ENCODE data around the gene IRF2BP2. TPM values are rescaled to one million over a fixed set of nuclear protein-coding genes. Genes with fewer than 3 reads are reported as not detected.
"Not testable (repeated sequence)": the region's sequence is repeated elsewhere in the genome, so short reads cannot be mapped to it uniquely, and the experiment has no call there.

The IRF2BP2 gene
- total RNA-seq, 1 donor from 2014 or later: 199 TPM

GRCh38 chr1:234643850-234644134 is 33.8 kb upstream of the IRF2BP2 start:
- Mint-ChIP-seq H3K9me3 (ENCODE audit: unreplicated experiment) (no peaks in the 10 kb centered on the region), H3K27me3 (ENCODE audit: unreplicated experiment) (no peaks in the 10 kb centered on the region), H3K4me1 (ENCODE audit: low read depth, unreplicated experiment) (peaks cover 2% of the 10 kb centered on the region), H3K27ac (ENCODE audit: unreplicated experiment) (no peak overlapping the region), H3K36me3 (ENCODE audit: unreplicated experiment) (no peaks in the 10 kb centered on the region), H3K4me3 (ENCODE audit: unreplicated experiment) (no peak overlapping the region)
- DNase-seq: no peak
- no peak for TF ChIP-seq CTCF (IDR thresholded peaks at IDR 0.05; ENCODE audit: partially characterized antibody, unreplicated experiment)

- H3K4me1 Mint-ChIP-seq (ENCODE audit: low read depth, unreplicated experiment): peaks cover 2% of the 10 kb centered on the region
- no peaks in the 10 kb centered on the region for H3K9me3 Mint-ChIP-seq (ENCODE audit: unreplicated experiment)
- H3K36me3 Mint-ChIP-seq (ENCODE audit: unreplicated experiment): no peaks in the 10 kb centered on the region
- no peaks in the 10 kb centered on the region for H3K27me3 Mint-ChIP-seq (ENCODE audit: unreplicated experiment)
- DNase-seq: no peak
- no peak for TF ChIP-seq CTCF (IDR thresholded peaks at IDR 0.05; ENCODE audit: partially characterized antibody, unreplicated experiment)
- no peak overlapping the region for H3K4me3 Mint-ChIP-seq (ENCODE audit: unreplicated experiment)
- no peak overlapping the region for H3K27ac Mint-ChIP-seq (ENCODE audit: unreplicated experiment)
Observed at GRCh38 chr1:234643111-234643849, 33.3 kb upstream of the IRF2BP2 start.

DNA sequence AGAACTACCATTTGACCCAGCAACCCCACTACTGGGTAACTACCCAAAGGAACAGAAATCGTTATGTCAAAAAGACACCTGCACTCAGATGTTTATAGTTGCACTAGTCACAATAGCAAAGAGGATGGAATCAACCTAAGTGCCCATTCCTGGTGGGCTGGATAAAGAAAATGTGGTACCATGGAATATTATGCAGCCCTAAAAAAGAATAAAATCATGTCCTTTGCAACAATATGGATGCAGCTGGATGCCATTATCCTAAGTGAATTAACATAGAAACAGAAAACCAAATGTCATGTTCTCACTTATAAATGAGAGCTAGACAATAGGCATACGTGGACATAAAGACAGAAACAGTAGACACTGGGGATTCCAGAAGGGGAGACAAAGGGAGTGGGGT is 32.5 kb upstream of the IRF2BP2 start:
- TF ChIP-seq CTCF (IDR thresholded peaks at IDR 0.05; ENCODE audit: partially characterized antibody, unreplicated experiment): no peak
- Mint-ChIP-seq H3K4me1 (ENCODE audit: low read depth, unreplicated experiment) (peaks cover 2% of the 10 kb centered on the region), H3K36me3 (ENCODE audit: unreplicated experiment) (no peaks in the 10 kb centered on the region), H3K4me3 (ENCODE audit: unreplicated experiment) (no peak overlapping the region), H3K27ac (ENCODE audit: unreplicated experiment) (no peak overlapping the region), H3K9me3 (ENCODE audit: unreplicated experiment) (no peaks in the 10 kb centered on the region), H3K27me3 (ENCODE audit: unreplicated experiment) (no peaks in the 10 kb centered on the region)
- DNase-seq: no peak

GRCh38 chr1:234639961-234640360 is 30.0 kb upstream of the IRF2BP2 start:
- Mint-ChIP-seq H3K27me3 (ENCODE audit: unreplicated experiment) (no peaks in the 10 kb centered on the region), H3K9me3 (ENCODE audit: unreplicated experiment) (peaks cover 2% of the 10 kb centered on the region), H3K36me3 (ENCODE audit: unreplicated experiment) (no peaks in the 10 kb centered on the region), H3K27ac (ENCODE audit: unreplicated experiment) (no peak overlapping the region), H3K4me1 (ENCODE audit: low read depth, unreplicated experiment) (peaks cover 2% of the 10 kb centered on the region), H3K4me3 (ENCODE audit: unreplicated experiment) (no peak overlapping the region)
- no peak for DNase-seq
- no peak for TF ChIP-seq CTCF (IDR thresholded peaks at IDR 0.05; ENCODE audit: partially characterized antibody, unreplicated experiment)

- H3K27me3 Mint-ChIP-seq (ENCODE audit: unreplicated experiment): no peaks in the 10 kb centered on the region
- H3K4me3 Mint-ChIP-seq (ENCODE audit: unreplicated experiment): no peak overlapping the region
- H3K36me3 Mint-ChIP-seq (ENCODE audit: unreplicated experiment): no peaks in the 10 kb centered on the region
- no peak for DNase-seq
- TF ChIP-seq CTCF (IDR thresholded peaks at IDR 0.05; ENCODE audit: partially characterized antibody, unreplicated experiment): no peak
- no peak overlapping the region for H3K27ac Mint-ChIP-seq (ENCODE audit: unreplicated experiment)
- peaks cover 2% of the 10 kb centered on the region for H3K9me3 Mint-ChIP-seq (ENCODE audit: unreplicated experiment)
- H3K4me1 Mint-ChIP-seq (ENCODE audit: low read depth, unreplicated experiment): peaks cover 2% of the 10 kb centered on the region
Observed at GRCh38 chr1:234638832-234639799, 29.1 kb upstream of the IRF2BP2 start.

DNA sequence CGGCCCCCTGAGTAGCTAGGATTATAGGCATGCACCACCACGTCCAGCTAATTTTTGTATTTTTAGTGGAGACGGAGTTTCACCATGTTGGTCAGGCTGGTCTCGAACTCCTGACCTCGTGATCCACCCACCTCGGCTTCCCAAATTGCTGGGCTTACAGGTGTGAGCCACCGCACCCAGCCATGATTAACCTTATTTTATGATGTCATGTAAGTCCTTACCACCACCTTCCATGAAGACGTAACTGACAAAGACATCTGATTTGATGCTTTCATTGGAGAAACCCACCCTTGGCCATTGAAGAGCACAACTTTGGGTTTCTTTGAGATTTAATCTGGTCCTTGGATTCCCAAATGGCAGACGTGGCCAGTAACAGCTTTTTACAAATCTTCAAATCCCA is 24.9 kb upstream of the IRF2BP2 start:
- H3K4me3 Mint-ChIP-seq (ENCODE audit: unreplicated experiment); H3K27ac Mint-ChIP-seq (ENCODE audit: unreplicated experiment); H3K36me3 Mint-ChIP-seq (ENCODE audit: unreplicated experiment); H3K27me3 Mint-ChIP-seq (ENCODE audit: unreplicated experiment); H3K9me3 Mint-ChIP-seq (ENCODE audit: unreplicated experiment); DNase-seq: not testable (repeated sequence)
- peaks cover 15% of the 10 kb centered on the region for H3K4me1 Mint-ChIP-seq (ENCODE audit: low read depth, unreplicated experiment)

All from glutamatergic neuron (in vitro differentiated cells).